ENCODE data around the gene AKAP13.

The AKAP13 gene

GRCh38 chr15:85393210-85393609 lies 12.8 kb downstream of the AKAP13 start:
- DNase-seq = no peak

- DNase-seq = no peak
Observed at GRCh38 chr15:85394554-85395333, 14.3 kb downstream of the AKAP13 start.

GRCh38 chr15:85396554-85396953 lies 16.2 kb downstream of the AKAP13 start:
- no peak for DNase-seq

GRCh38 chr15:85397151-85397550 lies 16.7 kb downstream of the AKAP13 start:
- no peak for DNase-seq

GRCh38 chr15:85397926-85398325 lies 17.5 kb downstream of the AKAP13 start:
- no peak for DNase-seq

GRCh38 chr15:85398822-85399221 lies 18.4 kb downstream of the AKAP13 start:
- no peak for DNase-seq

- no peak for DNase-seq
Observed at GRCh38 chr15:85399627-85400026, 19.2 kb downstream of the AKAP13 start.

- DNase-seq = no peak
Observed at GRCh38 chr15:85400606-85401005, 20.2 kb downstream of the AKAP13 start.

- no peak for DNase-seq
Observed at GRCh38 chr15:85401108-85401774, 20.8 kb downstream of the AKAP13 start.

- DNase-seq = no peak
Observed at GRCh38 chr15:85402195-85402881, 21.9 kb downstream of the AKAP13 start.

- DNase-seq = no peak
Observed at GRCh38 chr15:85403745-85404144, 23.3 kb downstream of the AKAP13 start.

- DNase-seq = no peak
Observed at GRCh38 chr15:85404176-85404917, 23.9 kb downstream of the AKAP13 start.

GRCh38 chr15:85404918-85405866 lies 24.8 kb downstream of the AKAP13 start:
- DNase-seq = no peak

GRCh38 chr15:85406916-85407315 lies 26.5 kb downstream of the AKAP13 start:
- DNase-seq = no peak

- no peak for DNase-seq
Observed at GRCh38 chr15:85407421-85408269, 27.2 kb downstream of the AKAP13 start.

- no peak for DNase-seq
Observed at GRCh38 chr15:85408270-85408746, 27.9 kb downstream of the AKAP13 start.

- DNase-seq = no peak
Observed at GRCh38 chr15:85412066-85412465, 31.7 kb downstream of the AKAP13 start.

GRCh38 chr15:85412956-85413854 lies 32.8 kb downstream of the AKAP13 start:
- DNase-seq = no peak

- no peak for DNase-seq
Observed at GRCh38 chr15:85414037-85414436, 33.6 kb downstream of the AKAP13 start.

- DNase-seq = no peak
Observed at GRCh38 chr15:85414495-85414894, 34.1 kb downstream of the AKAP13 start.
